ENCODE data around the gene TLR9. TPM values are rescaled to one million over a fixed set of nuclear protein-coding genes. Genes with fewer than 3 reads are reported as not detected.

Gene TLR9
- total and polyA plus RNA-seq, 5 donors = 0.05 to 0.24 (median 0.19) TPM

GRCh38 chr3:52213005-52213404 is 12.4 kb downstream of the TLR9 start:
- Histone ChIP-seq H3K9me3 (ENCODE audit: control insufficient read depth, low read length) (no peaks in the 10 kb centered on the region), H3K4me1 (ENCODE audit: control insufficient read depth, insufficient read depth, low read length) (peaks cover 8% of the 10 kb centered on the region), H3K4me3 (ENCODE audit: low read length) (no peak overlapping the region), H3K27ac (ENCODE audit: low read length) (no peak overlapping the region), H3K27me3 (ENCODE audit: control insufficient read depth, insufficient read depth) (no peaks in the 10 kb centered on the region)
- ATAC-seq = no peak
- WGBS = 76% methylated on average over 8 of the region's 8 CpGs
- intact Hi-C loops (cut with DNase I) = no loop called here
- DNase-seq = peak in 1 of 3 donors; percentile 16

DNA sequence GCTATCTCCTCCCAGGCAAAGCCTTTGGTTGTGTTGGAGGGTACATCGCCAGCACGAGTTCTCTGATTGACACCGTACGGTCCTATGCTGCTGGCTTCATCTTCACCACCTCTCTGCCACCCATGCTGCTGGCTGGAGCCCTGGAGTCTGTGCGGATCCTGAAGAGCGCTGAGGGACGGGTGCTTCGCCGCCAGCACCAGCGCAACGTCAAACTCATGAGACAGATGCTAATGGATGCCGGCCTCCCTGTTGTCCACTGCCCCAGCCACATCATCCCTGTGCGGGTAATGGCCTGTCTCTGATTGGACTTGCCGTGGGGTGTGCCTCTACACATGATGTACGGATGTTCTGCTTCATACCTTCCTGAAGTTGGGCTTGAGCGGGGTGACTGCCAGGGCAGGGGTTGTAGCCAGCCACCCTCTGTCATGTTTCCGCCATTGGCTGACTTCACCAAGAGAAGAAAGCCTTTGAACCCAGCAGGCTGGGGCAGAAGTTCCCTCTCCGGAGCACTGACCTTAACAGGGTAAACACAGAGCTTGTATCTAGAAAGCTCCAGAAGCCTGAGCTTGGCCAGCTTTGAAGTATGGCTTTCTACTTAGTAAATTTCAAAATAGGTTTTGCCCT is 14.1 kb downstream of the TLR9 start:
- Histone ChIP-seq H3K9me3 (ENCODE audit: control insufficient read depth, low read length) (no peaks in the 10 kb centered on the region), H3K27ac (ENCODE audit: low read length) (no peak overlapping the region), H3K4me3 (ENCODE audit: low read length) (no peak overlapping the region), H3K4me1 (ENCODE audit: control insufficient read depth, insufficient read depth, low read length) (peaks cover 1% of the 10 kb centered on the region), H3K27me3 (ENCODE audit: control insufficient read depth, insufficient read depth) (no peaks in the 10 kb centered on the region)
- WGBS = 95% methylated on average over 18 of the region's 18 CpGs
- DNase-seq (no peak), ATAC-seq (no peak)
- intact Hi-C loops (cut with DNase I) = no loop called here

DNA sequence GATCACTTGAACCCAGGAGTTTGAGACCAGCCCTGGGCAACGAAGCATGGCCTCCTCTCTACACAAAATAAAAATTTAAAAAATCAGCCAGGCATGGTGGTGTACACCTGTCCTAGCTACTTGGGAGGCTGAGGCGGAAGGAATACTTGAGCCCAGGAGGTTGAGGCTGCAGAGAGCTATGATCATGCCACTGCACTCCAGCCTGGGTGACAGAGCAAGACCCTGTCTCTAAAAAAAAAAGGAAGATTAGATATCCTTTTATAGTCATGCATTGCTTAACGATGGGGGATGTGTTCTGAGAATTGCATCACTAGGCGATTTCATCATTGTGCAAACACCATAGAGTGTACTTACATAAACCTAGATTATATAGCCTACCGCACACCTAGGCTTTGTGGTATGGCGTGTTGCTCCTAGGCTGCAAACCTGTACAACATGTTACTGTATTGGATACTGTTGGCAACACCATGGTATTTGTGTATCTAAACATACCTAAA is 14.8 kb downstream of the TLR9 start:
- WGBS = 82% methylated on average over 6 of the region's 6 CpGs
- DNase-seq = no peak
- Histone ChIP-seq H3K4me3 (ENCODE audit: low read length) (no peak overlapping the region), H3K27me3 (ENCODE audit: control insufficient read depth, insufficient read depth) (no peaks in the 10 kb centered on the region), H3K4me1 (ENCODE audit: control insufficient read depth, insufficient read depth, low read length) (no peaks in the 10 kb centered on the region), H3K27ac (ENCODE audit: low read length) (no peak overlapping the region), H3K9me3 (ENCODE audit: control insufficient read depth, low read length) (no peaks in the 10 kb centered on the region)
- intact Hi-C loops (cut with DNase I) = no loop called here
- ATAC-seq = no peak

GRCh38 chr3:52210037-52210436 is 15.4 kb downstream of the TLR9 start:
- H3K27me3 ChIP-seq (ENCODE audit: control insufficient read depth, insufficient read depth) = no peaks in the 10 kb centered on the region
- DNase-seq (no peak), ATAC-seq (no peak)
- intact Hi-C loops (cut with DNase I) = no loop called here
- no peak overlapping the region for H3K4me3 ChIP-seq (ENCODE audit: low read length)
- no peaks in the 10 kb centered on the region for H3K4me1 ChIP-seq (ENCODE audit: control insufficient read depth, insufficient read depth, low read length)
- no peak overlapping the region for H3K27ac ChIP-seq (ENCODE audit: low read length)
- H3K9me3 ChIP-seq (ENCODE audit: control insufficient read depth, low read length) = no peaks in the 10 kb centered on the region

DNA sequence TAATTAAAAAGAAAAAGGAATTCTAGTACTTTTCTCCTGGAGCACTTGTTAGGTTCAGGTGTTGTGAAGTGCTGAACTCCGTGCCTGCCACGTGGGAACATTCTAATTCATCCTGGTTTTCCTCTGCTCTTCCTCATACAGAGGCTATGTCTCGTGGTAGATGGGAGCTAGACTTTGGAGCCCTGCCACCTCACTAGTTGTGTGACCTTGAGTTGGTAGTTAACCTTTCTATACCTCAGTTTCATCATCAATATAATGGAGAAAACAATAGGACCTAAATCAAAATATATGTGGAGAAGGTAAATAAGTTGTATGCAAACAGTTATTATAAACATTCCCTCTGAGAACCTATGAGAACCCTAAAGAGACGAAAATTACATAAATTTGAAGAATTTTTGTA is 16.9 kb downstream of the TLR9 start:
- ATAC-seq (no peak), DNase-seq (no peak)
- H3K4me3 ChIP-seq (ENCODE audit: low read length) = no peak overlapping the region
- intact Hi-C loops (cut with DNase I) = no loop called here
- no peaks in the 10 kb centered on the region for H3K27me3 ChIP-seq (ENCODE audit: control insufficient read depth, insufficient read depth)
- 91% methylated on average over 4 of the region's 4 CpGs for WGBS
- H3K27ac ChIP-seq (ENCODE audit: low read length) = no peak overlapping the region
- H3K9me3 ChIP-seq (ENCODE audit: control insufficient read depth, low read length) = no peaks in the 10 kb centered on the region
- H3K4me1 ChIP-seq (ENCODE audit: control insufficient read depth, insufficient read depth, low read length) = no peaks in the 10 kb centered on the region

GRCh38 chr3:52205727-52206372 is 19.6 kb downstream of the TLR9 start:
- DNase-seq (peak in 1 of 3 donors; percentile 14), ATAC-seq (no peak)
- 81% methylated on average over 6 of the region's 6 CpGs for WGBS
- Histone ChIP-seq H3K4me1 (ENCODE audit: control insufficient read depth, insufficient read depth, low read length) (no peaks in the 10 kb centered on the region), H3K27ac (ENCODE audit: low read length) (no peak overlapping the region), H3K27me3 (ENCODE audit: control insufficient read depth, insufficient read depth) (no peaks in the 10 kb centered on the region), H3K4me3 (ENCODE audit: low read length) (no peak overlapping the region), H3K9me3 (ENCODE audit: control insufficient read depth, low read length) (no peaks in the 10 kb centered on the region)
- intact Hi-C loops (cut with DNase I) = no loop called here

- ATAC-seq = no peak
- no peak overlapping the region for H3K4me3 ChIP-seq (ENCODE audit: low read length)
- DNase-seq = no peak
- no peak overlapping the region for H3K27ac ChIP-seq (ENCODE audit: low read length)
- no peaks in the 10 kb centered on the region for H3K4me1 ChIP-seq (ENCODE audit: control insufficient read depth, insufficient read depth, low read length)
- intact Hi-C loops (cut with DNase I) = no loop called here
- H3K9me3 ChIP-seq (ENCODE audit: control insufficient read depth, low read length) = no peaks in the 10 kb centered on the region
- 80% methylated on average over 10 of the region's 10 CpGs for WGBS
- no peaks in the 10 kb centered on the region for H3K27me3 ChIP-seq (ENCODE audit: control insufficient read depth, insufficient read depth)
Observed at GRCh38 chr3:52204337-52205073, 20.9 kb downstream of the TLR9 start.

DNA sequence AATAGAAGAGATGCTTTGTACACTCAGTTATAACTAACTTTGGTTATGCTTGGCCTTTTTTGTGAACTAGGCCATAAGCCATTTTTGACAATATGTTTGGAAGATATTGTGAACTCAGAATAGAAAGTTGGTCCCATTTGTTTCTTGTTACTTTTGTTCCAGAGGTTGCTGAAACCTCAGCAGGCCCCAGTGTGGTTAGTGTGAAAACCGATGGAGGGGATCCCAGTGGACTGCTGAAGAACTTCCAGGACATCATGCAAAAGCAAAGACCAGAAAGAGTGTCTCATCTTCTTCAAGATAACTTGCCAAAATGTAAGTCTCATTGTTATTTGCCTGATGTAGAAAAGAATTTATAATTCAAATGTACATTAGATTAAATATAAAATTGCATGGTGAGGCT is 21.7 kb downstream of the TLR9 start:
- DNase-seq (no peak), ATAC-seq (no peak)
- intact Hi-C loops (cut with DNase I) = no loop called here
- peaks cover 6% of the 10 kb centered on the region for H3K4me1 ChIP-seq (ENCODE audit: control insufficient read depth, insufficient read depth, low read length)
- H3K27ac ChIP-seq (ENCODE audit: low read length) = no peak overlapping the region
- H3K4me3 ChIP-seq (ENCODE audit: low read length) = no peak overlapping the region
- no peaks in the 10 kb centered on the region for H3K27me3 ChIP-seq (ENCODE audit: control insufficient read depth, insufficient read depth)
- H3K9me3 ChIP-seq (ENCODE audit: control insufficient read depth, low read length) = no peaks in the 10 kb centered on the region
- WGBS = 68% methylated on average over 1 of the region's 1 CpG

DNA sequence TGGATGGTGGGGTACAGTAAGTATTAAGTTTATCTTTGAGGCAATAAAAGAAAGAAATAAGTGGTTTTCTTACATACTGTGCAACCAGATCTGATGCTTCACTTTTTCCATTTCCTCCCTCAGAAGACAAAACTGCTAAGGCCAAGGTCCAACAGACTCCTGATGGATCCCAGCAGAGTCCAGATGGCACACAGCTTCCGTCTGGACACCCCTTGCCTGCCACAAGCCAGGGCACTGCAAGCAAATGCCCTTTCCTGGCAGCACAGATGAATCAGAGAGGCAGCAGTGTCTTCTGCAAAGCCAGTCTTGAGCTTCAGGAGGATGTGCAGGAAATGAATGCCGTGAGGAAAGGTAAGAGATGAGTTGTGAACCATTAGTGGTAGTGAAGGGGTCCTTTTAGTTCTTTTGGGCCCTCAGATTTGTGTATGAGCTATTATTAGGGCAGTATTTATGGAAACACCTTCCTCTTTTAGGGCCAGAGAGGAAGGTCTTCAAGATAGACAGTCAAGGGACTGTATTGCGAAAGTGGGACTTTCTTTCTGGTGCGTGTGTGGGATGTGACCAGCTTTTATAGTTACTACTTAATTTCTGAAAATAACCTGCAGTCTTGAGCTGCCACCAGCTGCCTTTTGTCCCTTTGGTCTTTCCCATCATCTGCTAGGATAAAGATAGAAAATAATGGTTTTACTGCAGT is 22.9 kb downstream of the TLR9 start:
- H3K27ac ChIP-seq (ENCODE audit: low read length) = no peak overlapping the region
- intact Hi-C loops (cut with DNase I) = no loop called here
- DNase-seq (peak in 1 of 3 donors; percentile 22), ATAC-seq (no peak)
- H3K27me3 ChIP-seq (ENCODE audit: control insufficient read depth, insufficient read depth) = no peaks in the 10 kb centered on the region
- no peak overlapping the region for H3K4me3 ChIP-seq (ENCODE audit: low read length)
- peaks cover 8% of the 10 kb centered on the region for H3K4me1 ChIP-seq (ENCODE audit: control insufficient read depth, insufficient read depth, low read length)
- H3K9me3 ChIP-seq (ENCODE audit: control insufficient read depth, low read length) = no peaks in the 10 kb centered on the region
- 80% methylated on average over 4 of the region's 4 CpGs for WGBS

DNA sequence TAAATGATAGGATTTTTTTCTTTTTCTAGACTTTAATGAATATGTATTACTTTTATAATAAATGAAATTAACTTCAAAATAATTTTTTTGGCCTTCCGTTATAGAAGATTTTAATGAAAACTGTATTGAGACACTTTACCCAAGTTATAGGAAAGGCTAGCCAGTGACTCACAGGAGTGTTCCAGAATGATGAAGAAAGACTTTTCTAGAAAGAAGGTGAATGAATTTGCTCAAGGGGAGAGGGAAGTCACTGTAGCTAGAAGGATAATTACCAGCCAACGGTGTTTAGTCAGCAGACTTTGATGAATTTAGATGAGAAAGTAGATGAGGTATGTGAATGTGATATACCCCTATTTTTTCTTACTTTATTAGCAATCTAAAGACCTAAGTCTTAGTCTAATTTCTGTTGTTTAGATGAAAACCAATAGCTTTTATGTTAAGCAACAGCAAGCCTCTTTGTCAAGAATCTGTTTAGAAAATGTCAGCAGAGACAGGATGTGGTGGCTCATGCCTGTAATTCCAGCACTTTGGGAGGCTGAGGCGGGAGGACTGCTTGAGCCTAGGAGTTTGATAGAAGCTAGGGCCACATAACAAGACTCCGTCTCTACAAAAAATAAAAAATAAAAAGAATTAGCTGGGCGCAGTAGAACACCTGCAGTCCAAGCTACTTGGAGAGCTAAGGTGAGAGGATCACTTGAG is 24.3 kb downstream of the TLR9 start:
- DNase-seq (no peak), ATAC-seq (no peak)
- Histone ChIP-seq H3K27me3 (ENCODE audit: control insufficient read depth, insufficient read depth) (no peaks in the 10 kb centered on the region), H3K27ac (ENCODE audit: low read length) (no peak overlapping the region), H3K9me3 (ENCODE audit: control insufficient read depth, low read length) (no peaks in the 10 kb centered on the region), H3K4me3 (ENCODE audit: low read length) (no peak overlapping the region), H3K4me1 (ENCODE audit: control insufficient read depth, insufficient read depth, low read length) (peaks cover 14% of the 10 kb centered on the region)
- 90% methylated on average over 5 of the region's 5 CpGs for WGBS
- intact Hi-C loops (cut with DNase I) = no loop called here

All from right cardiac atrium (tissue), 5 donors.